ENCODE measurements around the gene SPTBN4.

DNA sequence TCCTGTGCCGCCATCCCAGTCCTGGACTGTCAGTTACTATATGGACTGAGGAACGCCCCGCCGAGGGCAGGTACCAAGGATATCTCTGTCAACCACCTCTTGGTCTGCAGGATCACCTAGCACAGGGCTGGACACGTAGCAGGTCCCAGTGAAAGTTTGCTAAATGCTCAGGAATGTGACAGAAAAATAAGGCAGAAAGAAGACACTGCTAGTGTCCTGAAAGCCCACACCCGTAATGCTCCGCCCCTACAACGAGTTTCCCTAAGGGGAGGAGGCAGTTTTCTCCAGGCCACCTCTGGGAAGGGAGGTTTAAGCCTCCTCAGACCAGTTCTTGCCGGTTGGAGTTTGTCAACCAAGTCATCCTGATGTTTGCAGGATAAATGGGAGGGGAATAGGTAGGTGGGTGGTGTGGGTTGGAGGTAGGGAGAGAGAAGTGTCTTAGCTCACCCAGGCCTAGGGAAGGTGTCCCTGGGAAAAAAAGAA, 21.0 kb upstream of the SPTBN4 start:
- no peak for TF ChIP-seq POLR2A (IDR thresholded peaks at IDR 0.05; ENCODE audit: low read depth, low read length)
- TF ChIP-seq CTCF (conservative IDR thresholded peaks at IDR 0.05; ENCODE audit: low read depth, low read length): no peak
- no peak for TF ChIP-seq CHD1 (IDR thresholded peaks at IDR 0.05; ENCODE audit: low read depth, low read length)
- TF ChIP-seq RAD21 (IDR thresholded peaks at IDR 0.05; ENCODE audit: low read length): no peak
- no peak for TF ChIP-seq RFX5 (IDR thresholded peaks at IDR 0.05; ENCODE audit: low read depth, low read length)
- TF ChIP-seq SMC3 (IDR thresholded peaks at IDR 0.05; ENCODE audit: low read depth, low read length): no peak
- no peak for TF ChIP-seq MAFK (IDR thresholded peaks at IDR 0.05; ENCODE audit: low read depth, low read length)
- no peak for TF ChIP-seq FOS (IDR thresholded peaks at IDR 0.05; ENCODE audit: low read depth, low read length)
- TF ChIP-seq CEBPB (IDR thresholded peaks at IDR 0.05; ENCODE audit: low read depth, low read length): no peak
- no peak for TF ChIP-seq ELK1 (IDR thresholded peaks at IDR 0.05; ENCODE audit: borderline replicate concordance, low read depth, low read length)
- TF ChIP-seq, protein P1, sequence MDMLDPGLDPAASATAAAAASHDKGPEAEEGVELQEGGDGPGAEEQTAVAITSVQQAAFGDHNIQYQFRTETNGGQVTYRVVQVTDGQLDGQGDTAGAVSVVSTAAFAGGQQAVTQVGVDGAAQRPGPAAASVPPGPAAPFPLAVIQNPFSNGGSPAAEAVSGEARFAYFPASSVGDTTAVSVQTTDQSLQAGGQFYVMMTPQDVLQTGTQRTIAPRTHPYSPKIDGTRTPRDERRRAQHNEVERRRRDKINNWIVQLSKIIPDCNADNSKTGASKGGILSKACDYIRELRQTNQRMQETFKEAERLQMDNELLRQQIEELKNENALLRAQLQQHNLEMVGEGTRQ (IDR thresholded peaks at IDR 0.05; ENCODE audit: low read depth, low read length): no peak
- no peak for TF ChIP-seq BHLHE40 (IDR thresholded peaks at IDR 0.05; ENCODE audit: low read depth, low read length)
- no peak for TF ChIP-seq MXI1 (IDR thresholded peaks at IDR 0.05; ENCODE audit: borderline replicate concordance, low read depth, low read length)
- TF ChIP-seq MAZ (IDR thresholded peaks at IDR 0.05; ENCODE audit: borderline replicate concordance, low read depth, low read length): no peak
